HG03342 (cell line): ENCODE measurements around the gene BCL11B.

Experiments
- ATAC-seq: cut with Tn5 transposase; IDR thresholded peaks from one replicate; pipeline ENCODE4 v1.9.1; 2021; ENCODE audit warnings: mild to moderate bottlenecking, moderate library complexity; ENCODE audit not compliant: unreplicated experiment

The BCL11B gene

GRCh38 chr14:99168330-99168729 lies 103.7 kb downstream of the BCL11B start:
- ATAC-seq = no peak

DNA sequence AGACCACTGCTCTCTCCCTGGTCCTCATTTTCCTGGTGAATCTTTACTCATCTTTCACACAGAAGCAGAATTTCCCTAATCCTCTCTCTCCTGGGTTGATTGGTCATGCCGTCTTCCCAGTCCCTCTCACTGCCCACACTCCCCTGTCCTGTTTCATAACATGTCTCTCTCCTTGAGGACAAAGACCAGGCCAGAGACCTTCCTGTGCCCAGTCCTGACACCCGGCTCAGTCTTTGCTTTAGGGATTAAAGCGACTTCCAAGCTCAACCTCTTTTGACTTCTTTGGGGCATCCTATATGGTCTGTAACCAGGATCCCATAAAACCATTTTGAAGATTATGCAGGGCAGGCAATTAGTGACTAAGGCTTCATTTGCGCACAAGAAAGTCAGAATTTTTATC lies 105.5 kb downstream of the BCL11B start:
- no peak for ATAC-seq

DNA sequence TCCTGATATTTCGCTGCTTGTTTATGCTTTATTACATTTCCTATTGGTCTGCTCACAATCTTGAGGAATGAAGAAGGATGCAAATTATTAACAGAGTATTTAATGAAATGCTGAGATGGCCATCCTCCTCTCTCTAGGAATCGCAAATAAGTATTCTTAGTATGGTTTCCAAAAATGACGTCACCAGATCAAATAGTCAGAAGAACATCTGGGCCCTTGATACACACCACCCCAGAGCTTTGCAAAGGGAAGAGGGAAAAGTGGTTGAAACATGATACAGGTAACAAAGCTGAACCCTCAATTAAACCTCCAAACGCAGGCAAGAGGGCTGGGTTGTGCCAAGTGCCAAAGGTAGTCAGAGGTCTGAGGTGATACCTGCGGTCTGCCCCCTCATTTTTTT lies 107.3 kb downstream of the BCL11B start:
- ATAC-seq = no peak

DNA sequence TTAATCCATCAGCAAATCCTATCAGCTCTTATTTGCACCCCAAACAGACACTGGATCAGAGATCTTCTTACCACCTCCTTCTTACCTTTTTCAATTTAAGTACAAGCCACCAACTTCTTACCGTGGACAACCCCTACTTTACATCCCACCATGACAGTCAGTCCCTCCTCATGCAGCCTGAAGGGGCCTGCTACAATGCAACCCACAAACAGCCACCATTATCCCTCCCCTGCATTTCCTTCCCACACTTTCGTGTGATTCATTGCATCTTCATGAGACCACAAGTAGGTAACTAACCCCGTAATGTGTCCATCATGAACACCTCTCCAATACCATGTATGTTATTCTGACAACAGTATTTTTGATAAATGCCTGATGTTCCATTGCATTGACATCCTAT lies 108.6 kb downstream of the BCL11B start:
- ATAC-seq = no peak

- ATAC-seq = no peak
Observed at GRCh38 chr14:99159341-99160340, 112.4 kb downstream of the BCL11B start.

DNA sequence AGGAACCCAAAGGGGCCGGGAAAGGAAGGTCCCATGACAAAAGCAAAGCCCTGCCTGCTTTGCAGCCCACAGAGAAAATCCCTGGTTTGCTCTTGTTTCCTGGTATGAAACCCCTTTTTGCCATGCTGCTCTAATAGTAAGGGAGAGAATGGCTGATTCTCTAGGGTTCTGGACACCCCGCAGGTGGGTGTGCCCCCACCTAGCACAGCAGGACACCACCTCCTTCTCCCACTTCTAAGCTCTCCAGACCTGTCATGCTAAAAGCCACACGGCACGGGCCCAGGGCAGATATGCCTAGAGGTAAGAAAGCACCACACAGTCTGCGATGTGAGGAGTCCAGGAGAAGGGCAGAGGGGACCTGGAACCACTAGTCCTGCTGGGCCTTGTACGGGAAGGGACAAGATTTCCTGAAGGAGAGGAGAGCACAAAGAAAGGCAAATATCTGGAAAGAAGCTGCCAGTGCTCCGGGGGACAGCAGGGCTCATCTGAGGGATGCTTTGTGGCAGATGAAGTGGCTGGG lies 113.3 kb downstream of the BCL11B start:
- ATAC-seq = no peak

DNA sequence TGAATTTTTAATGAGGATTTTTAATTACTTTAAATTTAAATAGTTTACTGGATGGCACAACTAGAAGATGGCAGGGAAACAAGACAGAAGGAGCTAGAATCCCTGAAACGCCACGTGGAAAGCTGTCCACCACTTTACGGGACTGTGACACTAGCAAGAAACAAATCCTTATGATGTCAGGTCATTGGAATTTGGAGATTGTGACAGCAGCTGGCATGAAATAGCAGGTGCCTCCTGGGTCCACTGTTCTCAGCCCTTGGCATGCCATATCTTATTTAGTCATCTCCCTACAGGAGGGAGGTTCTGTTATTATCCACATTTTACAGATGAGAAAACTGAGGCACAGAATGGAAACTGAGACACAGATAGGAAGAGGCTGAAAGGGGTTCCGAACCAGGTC lies 113.8 kb downstream of the BCL11B start:
- no peak for ATAC-seq

DNA sequence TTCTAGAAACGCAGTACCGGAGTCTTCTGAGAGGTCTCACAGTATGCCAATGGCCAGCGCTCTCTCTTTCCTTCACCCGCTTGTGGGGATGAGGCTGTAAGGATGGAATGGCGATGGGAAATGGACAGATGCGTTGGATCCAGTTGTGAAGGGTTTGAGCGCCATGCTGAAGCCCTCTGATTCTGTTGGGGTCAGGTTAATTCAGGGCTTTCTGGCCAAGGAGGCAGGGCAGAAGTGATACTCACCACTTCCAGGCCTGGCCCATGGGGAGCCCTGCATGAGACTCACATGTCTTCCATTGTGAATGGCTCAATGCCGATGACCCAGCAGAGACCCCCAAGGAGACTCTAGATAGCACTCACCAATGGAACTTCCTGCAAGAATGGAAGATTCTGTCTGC lies 114.3 kb downstream of the BCL11B start:
- ATAC-seq = no peak

DNA sequence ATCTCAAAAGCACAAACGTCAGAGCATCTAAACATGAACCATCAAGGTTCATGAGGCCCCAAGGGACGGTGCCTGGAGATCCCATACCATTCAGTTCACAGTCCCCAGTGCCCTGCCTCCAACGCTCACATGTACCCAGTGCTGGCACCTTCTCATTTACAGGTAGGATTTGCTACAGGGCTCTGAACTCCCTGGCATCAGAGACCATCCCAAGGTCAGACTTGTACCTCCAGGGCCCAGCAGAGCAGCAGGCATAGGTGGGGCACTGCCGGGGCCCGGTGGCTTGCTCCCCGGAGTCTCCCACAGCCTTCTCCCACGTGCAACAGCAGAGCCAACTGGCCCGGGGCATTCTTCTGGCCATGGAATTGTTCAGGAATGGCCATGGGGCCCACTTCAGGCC lies 114.8 kb downstream of the BCL11B start:
- ATAC-seq = no peak

DNA sequence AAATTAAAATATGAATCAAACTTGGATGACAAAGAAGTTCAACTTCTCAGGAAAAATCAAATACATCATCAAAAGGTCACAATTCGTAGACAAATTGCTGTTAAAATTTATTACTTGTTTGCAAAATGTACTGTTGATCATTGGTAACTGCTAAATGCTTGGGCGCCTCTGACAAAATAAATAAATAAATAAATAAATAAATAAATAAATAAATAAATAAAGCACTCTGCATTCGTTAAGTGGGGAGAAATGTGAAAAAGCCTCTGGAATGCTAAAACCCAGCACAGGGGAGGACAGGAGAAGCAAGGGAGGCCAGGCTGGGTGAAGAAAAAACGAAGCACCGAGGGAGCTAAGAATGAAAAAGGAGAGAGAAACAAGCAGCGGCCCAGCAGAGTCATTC lies 115.2 kb downstream of the BCL11B start:
- ATAC-seq = no peak

GRCh38 chr14:99156090-99156425 lies 115.9 kb downstream of the BCL11B start:
- ATAC-seq = no peak

DNA sequence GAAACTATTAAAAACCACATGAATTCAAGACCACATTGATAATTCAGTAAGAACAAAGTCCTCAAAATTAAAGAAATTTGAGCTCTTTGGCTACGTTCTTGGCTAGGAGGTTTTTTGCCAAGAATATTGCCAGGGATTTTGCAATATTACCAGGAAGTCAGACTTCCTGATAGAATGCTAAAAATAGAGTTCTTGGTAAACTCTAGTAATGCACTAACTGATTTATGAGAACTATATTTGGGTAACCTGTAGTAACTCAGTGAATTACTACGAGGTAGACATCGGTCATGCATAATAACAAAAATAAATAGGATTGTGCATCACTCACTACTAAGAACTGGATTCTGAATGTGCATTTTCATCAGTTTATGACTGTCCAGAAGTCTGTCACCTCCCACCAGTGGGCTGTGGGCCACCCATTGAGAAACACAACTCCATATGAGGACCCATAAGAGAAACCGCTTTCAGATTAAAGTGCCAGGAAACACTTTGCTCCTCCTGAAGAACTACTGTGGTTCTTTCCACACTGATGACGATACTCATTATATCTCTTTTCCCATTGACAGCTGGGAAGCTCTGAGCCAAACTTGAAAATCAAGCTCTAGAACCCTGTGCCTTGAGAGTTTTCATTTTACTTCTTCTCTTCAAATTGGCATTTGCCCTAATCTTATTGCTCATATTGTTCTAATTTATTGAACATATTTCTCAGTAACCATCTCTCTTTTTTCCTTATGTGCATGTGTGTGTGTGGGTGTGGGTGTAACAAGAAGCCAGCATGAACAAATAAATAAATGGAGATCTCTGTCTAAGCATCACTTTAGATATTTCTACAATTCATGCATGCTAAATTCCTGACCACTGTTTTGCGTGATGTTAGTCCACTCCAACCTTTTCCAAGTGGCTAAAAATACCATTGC lies 116.6 kb downstream of the BCL11B start:
- ATAC-seq = no peak

DNA sequence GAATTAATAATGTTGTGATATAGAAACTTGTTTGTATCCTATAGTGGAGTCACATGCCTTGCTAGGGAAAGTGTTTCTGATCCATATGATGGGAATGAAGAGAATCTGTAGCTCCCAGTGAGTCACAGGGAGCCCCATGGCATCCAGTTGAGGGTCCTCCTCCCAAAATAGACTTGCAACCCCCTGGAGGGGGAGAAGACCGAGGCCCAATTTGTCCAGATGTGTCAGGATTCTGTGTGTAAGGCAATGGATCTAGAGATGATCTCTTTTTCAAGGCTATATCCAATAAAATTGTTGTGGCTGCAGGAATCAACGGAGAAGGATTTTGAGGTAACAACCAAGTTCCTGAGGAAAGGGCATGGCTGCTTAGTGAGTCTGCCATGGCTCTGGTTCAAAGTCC lies 121.8 kb downstream of the BCL11B start:
- no peak for ATAC-seq

- ATAC-seq = no peak
Observed at GRCh38 chr14:99148861-99149610, 123.0 kb downstream of the BCL11B start.

DNA sequence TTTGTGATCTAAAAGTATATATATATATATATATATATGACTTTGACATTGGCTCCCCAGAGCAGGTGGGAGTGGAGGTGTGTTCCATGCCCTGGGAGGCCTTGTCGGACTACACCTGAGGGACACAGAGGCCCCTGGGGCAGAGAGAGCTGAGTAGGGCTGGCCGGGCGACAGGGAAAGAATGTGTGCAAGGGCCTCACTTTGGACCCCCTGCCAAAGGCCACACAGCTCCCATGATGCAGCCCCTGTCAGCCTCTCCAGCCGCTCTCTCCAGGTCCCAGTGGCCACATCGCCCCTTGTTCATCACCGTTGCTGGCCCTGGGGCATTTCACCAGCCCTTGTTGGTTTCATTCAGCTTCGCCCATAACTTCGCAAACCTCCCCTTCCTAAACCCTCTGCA lies 123.9 kb downstream of the BCL11B start:
- ATAC-seq = no peak

- ATAC-seq = no peak
Observed at GRCh38 chr14:99147366-99147740, 124.6 kb downstream of the BCL11B start.

DNA sequence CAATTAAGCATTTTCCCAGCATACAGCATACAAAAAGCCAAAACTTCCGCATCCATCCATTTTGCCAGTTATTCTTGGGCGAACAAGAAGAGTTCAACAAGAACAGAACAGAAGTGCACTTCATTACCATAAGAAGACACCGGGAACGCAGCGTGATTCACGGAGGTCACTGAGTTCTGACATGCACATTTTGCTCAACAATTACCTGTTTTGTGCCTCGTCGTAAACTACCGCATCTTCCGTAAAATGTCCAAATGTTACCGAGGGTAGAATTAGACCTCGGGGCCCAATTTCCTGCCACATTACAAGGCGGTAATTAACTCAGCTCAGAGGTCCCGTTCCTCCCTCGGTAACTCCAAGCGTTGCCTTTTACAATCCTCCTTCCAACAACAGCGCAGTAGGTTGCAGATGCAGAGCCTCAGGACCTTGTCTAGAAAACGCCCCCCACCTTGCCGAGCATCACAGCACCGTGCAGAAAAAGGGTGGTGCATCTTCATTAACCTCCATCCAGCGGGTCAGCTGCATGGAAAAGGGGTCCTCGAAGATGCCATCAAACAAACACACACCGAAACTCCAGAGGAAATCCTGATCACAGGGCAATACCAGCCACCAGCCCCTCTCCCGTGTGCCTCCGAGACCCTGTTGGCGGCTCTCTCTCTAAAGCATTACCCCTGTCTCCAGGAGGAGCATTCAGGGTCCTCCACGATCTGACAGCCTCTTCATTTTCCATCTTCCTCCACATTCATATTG lies 125.2 kb downstream of the BCL11B start:
- ATAC-seq = no peak

DNA sequence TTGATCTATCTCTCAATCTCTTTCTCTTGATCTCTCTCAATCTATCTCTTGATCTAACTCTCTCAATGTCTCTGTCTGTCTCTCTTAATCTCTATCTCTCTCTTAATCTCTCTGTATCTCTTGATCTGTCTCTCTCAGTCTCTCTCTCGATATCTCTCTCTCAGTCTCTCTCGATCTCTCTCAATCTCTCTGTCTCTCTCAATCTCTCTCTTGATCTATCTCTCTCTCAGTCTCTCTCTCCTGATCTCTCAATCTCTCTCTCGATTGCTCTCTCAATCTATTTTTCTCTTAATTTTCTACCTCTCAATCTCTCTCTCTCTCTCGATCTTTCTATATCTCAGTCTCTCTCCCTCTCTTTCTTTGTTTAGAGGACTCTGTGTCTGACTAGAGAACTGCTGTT lies 126.7 kb downstream of the BCL11B start:
- no peak for ATAC-seq

GRCh38 chr14:99143793-99144192 lies 128.2 kb downstream of the BCL11B start:
- no peak for ATAC-seq

GRCh38 chr14:99143126-99143525 lies 128.9 kb downstream of the BCL11B start:
- no peak for ATAC-seq
